ENCODE measurements around the gene RORB.

- TF ChIP-seq EZH2 (IDR thresholded peaks at IDR 0.05) (no peak), POLR2AphosphoS5 (IDR thresholded peaks at IDR 0.05; ENCODE audit: borderline replicate concordance, low read depth, low read length) (no peak), FOXP2 (optimal IDR thresholded peaks at IDR 0.05; ENCODE audit: control extremely low read depth, extremely low read length, insufficient read depth) (no peak)
Observed at GRCh38 chr9:74662674-74663073, 165.5 kb downstream of the RORB start.

All from SK-N-MC (cell line).